Measurements from ENCODE around the gene ACTR1A. TPM values are rescaled to one million over a fixed set of nuclear protein-coding genes. Genes with fewer than 3 reads are reported as not detected.
A peak's percentile ranks its signal among the peaks of the same experiment; 100 is the strongest.

Gene ACTR1A
- total RNA-seq, 1 experiment from 2014 or later: 128 TPM

DNA sequence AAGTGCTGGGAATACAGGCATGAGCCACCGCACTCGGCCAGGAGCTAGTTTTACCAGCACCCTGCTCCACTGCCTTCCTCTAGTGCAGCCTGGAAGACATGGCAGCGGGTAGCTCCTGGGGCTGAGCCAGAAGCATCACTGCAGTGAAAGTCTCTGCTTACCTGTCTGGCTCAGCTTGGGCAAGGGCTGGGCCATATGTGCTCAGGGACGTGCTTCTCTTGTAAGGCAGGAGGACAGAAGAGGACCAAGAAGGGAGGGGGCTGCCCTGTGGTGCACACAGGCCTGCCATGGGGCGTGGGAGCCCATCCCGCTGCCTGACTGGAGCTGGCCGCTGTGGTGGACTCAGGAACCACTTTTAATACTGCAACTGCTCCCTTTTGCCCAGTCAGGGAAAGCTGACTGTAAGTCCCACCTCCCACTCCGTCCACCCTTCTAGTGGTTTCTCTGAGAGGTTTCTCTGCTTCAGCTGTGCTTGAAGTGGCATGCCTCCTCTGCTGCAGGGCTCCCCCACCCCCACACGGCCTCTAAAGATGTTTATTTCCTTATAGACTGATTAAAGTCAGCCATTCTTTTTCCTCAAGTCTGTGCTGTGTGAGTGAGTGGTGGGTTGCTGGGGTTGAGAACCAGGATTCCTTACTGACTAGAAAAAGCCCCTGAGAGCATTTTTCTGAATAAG, 25.9 kb downstream of the ACTR1A start:
- H3K27me3 ChIP-seq (replicated peaks; ENCODE audit: insufficient read depth, low read depth, low read length, poor library complexity): no peaks in the 10 kb centered on the region
- intact Hi-C loops (cut with micrococcal nuclease; ENCODE audit: unreplicated experiment): no loop called here
- no peaks in the 10 kb centered on the region for H3K4me1 ChIP-seq (ENCODE audit: insufficient read depth, low read length, poor library complexity, severe bottlenecking)
- TF ChIP-seq EZH2 (IDR thresholded peaks at IDR 0.05; ENCODE audit: borderline replicate concordance, low read depth, low read length, poor library complexity, severe bottlenecking) (no peak), CTCF (conservative IDR thresholded peaks at IDR 0.05; ENCODE audit: low read depth, low read length) (no peak)
- POLR2A ChIA-PET (ENCODE audit: low non-redundant PET): no interaction called here
- H3K4me3 ChIP-seq (ENCODE audit: low read depth, low read length, poor library complexity, severe bottlenecking): no peak overlapping the region
- no peak for DNase-seq (ENCODE audit: low spot score)
- peaks cover 27% of the 10 kb centered on the region for H3K36me3 ChIP-seq (ENCODE audit: insufficient read depth, low read length, poor library complexity, severe bottlenecking)
- no peak overlapping the region for H3K27ac ChIP-seq (ENCODE audit: low read depth, low read length, poor library complexity, severe bottlenecking)
- TSS peak; percentile 16 for BruUV-seq (replicated peaks)
- CTCF ChIA-PET: no interaction called here
- H3K9me3 ChIP-seq (ENCODE audit: low read depth, low read length, poor library complexity, severe bottlenecking): no peaks in the 10 kb centered on the region

- no TSS peak for BruUV-seq (replicated peaks)
- no peaks in the 10 kb centered on the region for H3K9me3 ChIP-seq (ENCODE audit: low read depth, low read length, poor library complexity, severe bottlenecking)
- peaks cover 25% of the 10 kb centered on the region for H3K36me3 ChIP-seq (ENCODE audit: insufficient read depth, low read length, poor library complexity, severe bottlenecking)
- H3K27me3 ChIP-seq (replicated peaks; ENCODE audit: insufficient read depth, low read depth, low read length, poor library complexity): no peaks in the 10 kb centered on the region
- no peak overlapping the region for H3K27ac ChIP-seq (ENCODE audit: low read depth, low read length, poor library complexity, severe bottlenecking)
- CTCF ChIA-PET: interaction anchor here (0.6 to 0.7 kb wide), 2 partner anchors 12 to 32 kb away, joined by 4 to 8 read pairs; no protein-coding TSS in a partner anchor
- POLR2A ChIA-PET (ENCODE audit: low non-redundant PET): no interaction called here
- no peak for DNase-seq (ENCODE audit: low spot score)
- no peak overlapping the region for H3K4me3 ChIP-seq (ENCODE audit: low read depth, low read length, poor library complexity, severe bottlenecking)
- no peaks in the 10 kb centered on the region for H3K4me1 ChIP-seq (ENCODE audit: insufficient read depth, low read length, poor library complexity, severe bottlenecking)
- intact Hi-C loops (cut with micrococcal nuclease; ENCODE audit: unreplicated experiment): no loop called here
- TF ChIP-seq EZH2 (IDR thresholded peaks at IDR 0.05; ENCODE audit: borderline replicate concordance, low read depth, low read length, poor library complexity, severe bottlenecking) (no peak), CTCF (conservative IDR thresholded peaks at IDR 0.05; ENCODE audit: low read depth, low read length) (no peak)
These were observed 27.0 kb downstream of the ACTR1A start for GRCh38 chr10:102475451-102476040.

DNA sequence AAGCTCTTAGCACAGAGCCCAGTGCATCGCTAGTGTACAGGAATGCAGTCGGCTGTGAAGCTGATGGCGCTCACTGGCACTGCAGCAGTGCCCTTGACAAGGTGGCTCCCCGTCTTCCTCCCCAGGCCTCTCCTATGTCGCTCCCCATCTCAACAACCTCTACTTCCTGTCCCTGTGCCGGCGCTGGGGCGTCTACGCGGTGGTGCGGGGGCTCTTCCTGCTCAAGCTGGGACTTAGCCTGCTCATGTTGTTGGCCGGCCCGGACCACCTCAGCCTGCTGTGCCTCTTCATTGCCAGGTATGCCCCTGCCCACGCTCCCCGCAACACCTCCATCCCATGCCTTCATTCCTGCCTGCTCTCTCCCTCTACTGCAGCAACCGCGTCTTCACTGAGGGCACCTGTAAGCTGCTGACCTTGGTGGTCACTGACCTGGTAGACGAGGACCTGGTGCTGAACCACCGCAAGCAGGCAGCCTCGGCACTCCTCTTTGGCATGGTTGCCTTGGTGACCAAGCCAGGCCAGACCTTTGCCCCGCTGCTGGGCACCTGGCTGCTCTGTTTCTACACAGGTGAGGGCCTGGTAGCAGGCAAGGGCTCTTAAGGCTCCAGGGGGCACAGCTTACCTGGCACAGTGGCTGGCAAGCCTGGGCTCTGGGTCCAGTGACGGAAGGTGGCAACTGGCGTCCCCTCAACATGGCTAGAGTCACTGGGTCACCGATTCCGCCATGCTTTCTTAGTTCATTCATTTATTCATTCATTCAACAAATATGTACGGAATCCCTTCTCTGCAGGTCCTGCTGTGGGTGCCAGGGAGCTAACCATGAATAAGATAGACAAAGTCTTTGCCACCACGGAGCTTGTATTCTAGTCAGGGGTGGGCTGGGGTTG, 28.8 kb downstream of the ACTR1A start:
- no peak for DNase-seq (ENCODE audit: low spot score)
- no peak overlapping the region for H3K27ac ChIP-seq (ENCODE audit: low read depth, low read length, poor library complexity, severe bottlenecking)
- no TSS peak for BruUV-seq (replicated peaks)
- no peaks in the 10 kb centered on the region for H3K9me3 ChIP-seq (ENCODE audit: low read depth, low read length, poor library complexity, severe bottlenecking)
- ChIA-PET CTCF (no interaction called here), POLR2A (ENCODE audit: low non-redundant PET) (no interaction called here)
- no peaks in the 10 kb centered on the region for H3K4me1 ChIP-seq (ENCODE audit: insufficient read depth, low read length, poor library complexity, severe bottlenecking)
- H3K4me3 ChIP-seq (ENCODE audit: low read depth, low read length, poor library complexity, severe bottlenecking): no peak overlapping the region
- no peaks in the 10 kb centered on the region for H3K27me3 ChIP-seq (replicated peaks; ENCODE audit: insufficient read depth, low read depth, low read length, poor library complexity)
- TF ChIP-seq CTCF (conservative IDR thresholded peaks at IDR 0.05; ENCODE audit: low read depth, low read length): no peak
- TF ChIP-seq EZH2 (IDR thresholded peaks at IDR 0.05; ENCODE audit: borderline replicate concordance, low read depth, low read length, poor library complexity, severe bottlenecking): no peak
- intact Hi-C loops (cut with micrococcal nuclease; ENCODE audit: unreplicated experiment): no loop called here
- peaks cover 9% of the 10 kb centered on the region for H3K36me3 ChIP-seq (ENCODE audit: insufficient read depth, low read length, poor library complexity, severe bottlenecking)
